HG03108 (cell line): ENCODE data around the gene PRICKLE1.

Experiments used
- ATAC-seq: cut with Tn5 transposase; IDR thresholded peaks from one replicate; pipeline ENCODE4 v1.9.1; 2021; ENCODE audit warnings: moderate library complexity; ENCODE audit not compliant: unreplicated experiment

Gene PRICKLE1

DNA sequence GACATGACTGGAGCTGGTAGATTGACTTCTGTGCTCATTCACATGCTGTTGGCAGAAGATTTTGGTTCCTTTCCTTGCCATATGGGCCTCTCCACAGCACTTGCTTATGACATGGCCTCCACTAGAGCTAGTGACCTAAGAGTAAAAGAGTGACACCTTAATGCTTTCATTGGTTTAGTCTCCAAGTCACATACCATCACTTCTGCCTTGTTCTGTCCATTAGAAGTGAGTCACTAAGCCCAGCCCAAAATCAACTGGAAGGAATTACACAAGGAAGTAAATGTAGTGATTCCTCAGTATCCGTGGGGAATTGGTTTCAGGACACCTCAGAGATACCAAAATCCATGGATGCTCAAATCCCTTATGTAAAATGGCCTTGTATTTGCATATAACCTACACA, 182.2 kb downstream of the PRICKLE1 start:
- ATAC-seq, result no peak
